ENCODE data around the gene ATP1B2. TPM values are rescaled to one million over a fixed set of nuclear protein-coding genes. Genes with fewer than 3 reads are reported as not detected.
A peak's percentile ranks its signal among the peaks of the same experiment; 100 is the strongest.
"Not testable (repeated sequence)": the region's sequence is repeated elsewhere in the genome, so short reads cannot be mapped to it uniquely, and the experiment has no call there.

ATP1B2 gene
- total RNA-seq, 2 experiments from 2014 or later = 0.12 to 0.26 TPM

DNA sequence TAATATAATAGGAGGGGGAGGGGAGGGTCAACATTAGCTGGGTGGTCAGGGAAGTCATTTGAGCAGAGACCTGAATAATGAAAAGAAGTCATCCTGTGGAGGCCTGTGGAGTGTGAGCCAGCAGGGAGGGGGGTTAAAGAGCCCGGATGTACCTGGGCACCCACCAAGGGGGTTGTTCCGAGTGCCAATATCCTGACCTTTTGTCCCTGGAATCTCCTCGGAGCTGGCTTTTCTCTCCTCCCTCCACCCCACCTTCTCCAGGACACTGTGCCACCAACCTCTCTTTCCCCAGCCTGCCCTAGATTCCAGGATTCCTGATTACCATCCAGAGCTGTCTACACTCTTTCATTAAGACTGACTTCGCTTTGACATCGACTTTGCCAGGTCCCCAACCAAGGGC lies 14.6 kb upstream of the ATP1B2 start:
- Mint-ChIP-seq H3K4me1 (ENCODE audit: low read depth) (no peaks in the 10 kb centered on the region), H3K4me3 (no peak overlapping the region), H3K27me3 (no peaks in the 10 kb centered on the region), H3K36me3 (no peaks in the 10 kb centered on the region), H3K9me3 (no peaks in the 10 kb centered on the region), H3K27ac (no peak overlapping the region)
- ChIA-PET POLR2A (no interaction called here), CTCF (no interaction called here)
- intact Hi-C loops (cut with micrococcal nuclease) = no loop called here
- no peak for DNase-seq

GRCh38 chr17:7640783-7641182 lies 9.9 kb upstream of the ATP1B2 start:
- POLR2A ChIA-PET = no interaction called here
- no peaks in the 10 kb centered on the region for H3K27me3 Mint-ChIP-seq
- no peak overlapping the region for H3K27ac Mint-ChIP-seq
- no peak overlapping the region for H3K4me3 Mint-ChIP-seq
- CTCF ChIA-PET = interaction anchor here (1.1 kb wide), 1 partner anchor 11 kb away, joined by 3 read pairs; the partner anchor contains the start of gene SHBG
- H3K4me1 Mint-ChIP-seq (ENCODE audit: low read depth) = peaks cover 8% of the 10 kb centered on the region
- H3K36me3 Mint-ChIP-seq = no peaks in the 10 kb centered on the region
- no peaks in the 10 kb centered on the region for H3K9me3 Mint-ChIP-seq
- intact Hi-C loops (cut with micrococcal nuclease) = no loop called here
- DNase-seq = no peak

DNA sequence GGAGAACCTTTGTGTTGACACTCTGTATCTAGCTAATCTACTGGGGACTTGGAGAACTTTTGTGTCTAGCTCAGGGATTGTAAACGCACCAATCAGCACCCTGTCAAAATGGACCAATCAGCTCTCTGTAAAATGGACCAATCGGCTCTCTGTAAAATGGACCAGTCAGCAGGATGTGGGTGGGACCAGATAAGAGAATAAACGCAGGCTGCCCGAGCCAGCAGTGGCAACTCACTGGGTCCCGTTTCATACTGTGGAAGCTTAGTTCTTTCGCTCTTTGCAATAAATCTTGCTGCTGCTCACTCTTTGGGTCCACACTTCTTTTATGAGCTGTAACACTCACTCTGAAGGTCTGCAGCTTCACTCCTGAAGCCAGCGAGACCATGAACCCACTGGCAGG lies 9.1 kb upstream of the ATP1B2 start:
- H3K9me3 Mint-ChIP-seq; H3K36me3 Mint-ChIP-seq; POLR2A ChIA-PET; H3K4me1 Mint-ChIP-seq (ENCODE audit: low read depth); H3K27me3 Mint-ChIP-seq; intact Hi-C loops (cut with micrococcal nuclease); H3K27ac Mint-ChIP-seq: not testable (repeated sequence)
- DNase-seq = peak; percentile 41
- CTCF ChIA-PET = interaction anchor here (1.1 to 1.2 kb wide), 2 partner anchors 12 to 14 kb away, joined by 3 to 4 read pairs; partner anchors contain the start of genes SAT2 and SHBG
- H3K4me3 Mint-ChIP-seq = peak overlapping the region; percentile 62

DNA sequence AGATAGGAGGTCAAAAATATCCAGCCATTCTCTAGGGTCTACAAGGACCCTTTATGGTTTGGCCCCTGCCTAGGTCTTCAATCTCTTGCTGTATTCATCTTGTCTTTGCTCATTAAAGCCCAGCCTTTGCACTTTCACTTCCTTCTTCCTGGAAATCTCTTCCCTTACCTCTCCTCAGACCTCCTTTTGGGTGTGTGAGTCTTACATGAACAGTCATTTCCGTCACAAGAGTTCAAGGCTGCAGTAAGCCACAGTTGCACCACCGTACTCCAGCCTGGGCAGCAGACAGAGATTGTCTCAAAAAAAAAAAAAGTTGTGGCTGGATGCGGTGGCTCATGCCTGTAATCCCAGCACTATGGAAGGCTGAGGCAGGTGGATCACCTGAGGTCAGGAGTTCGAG lies 6.0 kb upstream of the ATP1B2 start:
- peaks cover 9% of the 10 kb centered on the region for H3K4me1 Mint-ChIP-seq (ENCODE audit: low read depth)
- no peaks in the 10 kb centered on the region for H3K9me3 Mint-ChIP-seq
- POLR2A ChIA-PET = no interaction called here
- CTCF ChIA-PET = no interaction called here
- H3K36me3 Mint-ChIP-seq = no peaks in the 10 kb centered on the region
- intact Hi-C loops (cut with micrococcal nuclease) = no loop called here
- H3K27me3 Mint-ChIP-seq = peaks cover 8% of the 10 kb centered on the region
- DNase-seq = peak; percentile 19
- H3K4me3 Mint-ChIP-seq = no peak overlapping the region
- no peak overlapping the region for H3K27ac Mint-ChIP-seq

DNA sequence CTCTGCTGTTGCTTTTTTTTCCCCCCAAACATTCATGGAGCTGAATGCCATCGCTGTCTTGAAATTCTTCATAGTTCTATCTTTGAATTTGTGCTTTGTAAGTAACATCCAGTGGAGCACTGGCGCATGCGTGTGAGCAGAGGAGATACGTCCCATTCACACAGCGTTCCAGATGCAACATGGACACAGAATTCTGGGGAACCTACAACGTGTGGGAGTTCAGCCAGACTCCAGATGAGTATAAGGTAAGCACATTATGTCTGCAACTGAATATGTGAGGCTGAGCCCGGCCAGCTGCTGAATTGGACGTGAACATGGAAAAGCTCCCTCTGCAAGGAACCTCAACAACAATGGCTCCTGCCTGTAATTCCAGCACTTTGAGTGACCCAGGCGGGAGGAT lies 4.3 kb upstream of the ATP1B2 start:
- no peaks in the 10 kb centered on the region for H3K9me3 Mint-ChIP-seq
- no peak overlapping the region for H3K27ac Mint-ChIP-seq
- no peak overlapping the region for H3K4me3 Mint-ChIP-seq
- H3K27me3 Mint-ChIP-seq = peaks cover 21% of the 10 kb centered on the region
- DNase-seq = no peak
- POLR2A ChIA-PET = no interaction called here
- CTCF ChIA-PET = interaction anchor here (0.6 to 1.2 kb wide), 2 partner anchors 31 to 41 kb away, joined by 3 to 5 read pairs; partner anchors contain the start of gene TP53
- peaks cover 22% of the 10 kb centered on the region for H3K4me1 Mint-ChIP-seq (ENCODE audit: low read depth)
- intact Hi-C loops (cut with micrococcal nuclease) = no loop called here
- no peaks in the 10 kb centered on the region for H3K36me3 Mint-ChIP-seq

DNA sequence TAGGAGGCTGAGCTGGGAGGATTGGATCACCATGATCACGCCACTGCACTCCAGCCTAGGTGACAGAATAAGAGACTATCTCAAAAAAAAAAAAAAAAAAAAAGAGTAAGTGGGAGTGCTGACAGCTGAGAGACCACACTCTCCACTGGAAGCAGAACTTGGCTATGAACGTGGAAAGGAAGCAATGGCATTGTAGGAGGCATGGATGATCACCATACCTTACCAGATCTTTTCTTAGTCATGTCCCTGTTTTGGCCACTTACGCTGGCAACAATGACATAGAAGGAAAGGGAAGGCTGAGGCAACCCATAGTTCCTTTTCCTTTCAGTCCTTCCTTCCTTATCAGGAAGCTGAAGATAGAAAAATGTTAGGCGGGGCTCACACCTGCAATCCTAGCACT lies 3.7 kb upstream of the ATP1B2 start:
- intact Hi-C loops (cut with micrococcal nuclease) = no loop called here

DNA sequence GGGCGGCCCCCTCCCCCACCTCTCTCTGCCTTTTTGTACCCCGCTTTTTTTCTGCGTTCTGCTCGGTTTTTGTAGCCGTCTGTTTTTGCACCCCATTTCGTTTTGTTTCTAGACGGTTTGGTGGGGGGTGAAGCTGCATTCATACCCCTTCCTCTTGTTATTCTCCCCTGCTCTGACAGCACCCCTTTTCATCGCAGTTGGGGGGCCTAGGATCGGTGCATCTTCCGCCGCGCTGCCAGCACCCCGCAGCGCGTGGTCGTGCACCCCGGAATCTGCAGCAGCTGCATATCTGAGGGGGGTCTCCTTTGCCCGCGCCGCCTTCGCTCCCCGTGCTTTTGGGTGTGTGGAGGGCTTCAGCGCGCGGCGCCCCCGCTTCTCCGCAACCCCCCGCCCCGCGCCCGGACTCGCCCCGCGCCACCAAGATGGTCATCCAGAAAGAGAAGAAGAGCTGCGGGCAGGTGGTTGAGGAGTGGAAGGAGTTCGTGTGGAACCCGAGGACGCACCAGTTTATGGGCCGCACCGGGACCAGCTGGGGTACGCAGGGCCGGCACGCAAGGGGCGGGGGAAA lies 455 bp downstream of the ATP1B2 start:
- intact Hi-C loops (cut with micrococcal nuclease) = no loop called here
- no peak for DNase-seq
- peak overlapping the region; percentile 56 for H3K4me3 Mint-ChIP-seq
- POLR2A ChIA-PET = interaction anchor here (1.1 to 2.5 kb wide), 2 partner anchors 24 to 36 kb away, joined by 4 to 14 read pairs; partner anchors contain the start of genes SAT2, TP53 and WRAP53
- H3K4me1 Mint-ChIP-seq (ENCODE audit: low read depth) = peaks cover 14% of the 10 kb centered on the region
- no peak overlapping the region for H3K27ac Mint-ChIP-seq
- H3K36me3 Mint-ChIP-seq = no peaks in the 10 kb centered on the region
- H3K9me3 Mint-ChIP-seq = no peaks in the 10 kb centered on the region
- CTCF ChIA-PET = interaction anchor here (1.0 to 1.8 kb wide), 4 partner anchors 8 to 93 kb away, joined by 3 to 9 read pairs (median 4); partner anchors contain the start of genes MPDU1 and TP53
- H3K27me3 Mint-ChIP-seq = peaks cover 37% of the 10 kb centered on the region

More for the DNA sequence above, 3.7 kb upstream of the ATP1B2 start:
- H3K36me3 Mint-ChIP-seq = no peaks in the 10 kb centered on the region
- peaks cover 23% of the 10 kb centered on the region for H3K27me3 Mint-ChIP-seq
- no peak overlapping the region for H3K4me3 Mint-ChIP-seq
- DNase-seq = no peak
- ChIA-PET POLR2A (no interaction called here), CTCF (interaction anchor here (1.2 kb wide), 1 partner anchor 40 kb away, joined by 5 read pairs; the partner anchor contains the start of gene TP53)
- H3K4me1 Mint-ChIP-seq (ENCODE audit: low read depth) = peaks cover 22% of the 10 kb centered on the region
- H3K9me3 Mint-ChIP-seq = no peaks in the 10 kb centered on the region
- no peak overlapping the region for H3K27ac Mint-ChIP-seq

DNA sequence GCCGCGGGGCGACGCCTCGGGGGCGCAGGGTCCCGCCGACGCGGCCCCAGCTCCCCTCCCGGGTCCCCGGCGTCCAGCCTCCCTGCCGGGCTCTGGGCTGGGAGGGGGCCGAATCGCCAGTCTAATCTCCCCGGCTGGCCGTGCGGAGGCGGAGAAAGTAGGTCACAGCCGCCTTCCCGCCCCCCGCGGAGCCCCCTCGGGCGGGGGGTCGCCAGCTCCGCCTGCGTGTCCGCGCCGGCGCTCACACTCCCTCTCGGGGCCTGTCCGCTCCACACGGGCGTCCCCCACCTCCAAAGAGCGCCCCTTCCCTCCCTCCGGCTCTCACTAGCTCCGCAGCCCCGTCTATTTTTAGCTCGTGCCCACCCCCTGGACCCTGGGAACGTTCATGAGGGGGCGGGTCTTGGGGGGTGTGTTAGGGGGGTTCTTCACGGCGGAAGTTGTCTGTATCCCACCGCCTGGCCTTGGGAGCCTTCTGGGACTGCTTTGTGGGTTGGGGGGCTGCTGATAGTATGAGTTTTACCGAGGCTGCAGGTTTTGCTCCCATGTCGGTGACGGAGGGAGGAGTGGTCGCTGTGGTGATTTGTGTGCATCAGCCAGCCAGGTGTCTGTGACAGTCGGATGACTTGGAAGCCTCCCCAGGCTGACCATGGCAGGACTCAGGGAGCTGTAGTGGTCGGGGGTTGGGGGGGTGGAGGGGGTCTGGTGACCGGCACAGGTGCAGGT lies 1.1 kb downstream of the ATP1B2 start:
- intact Hi-C loops (cut with micrococcal nuclease) = no loop called here
- CTCF ChIA-PET = interaction anchor here (1.4 to 1.8 kb wide), 2 partner anchors 36 to 68 kb away, joined by 3 to 9 read pairs; partner anchors contain the start of genes MPDU1 and TP53
- Mint-ChIP-seq H3K27ac (no peak overlapping the region), H3K27me3 (peaks cover 37% of the 10 kb centered on the region), H3K4me1 (ENCODE audit: low read depth) (peaks cover 14% of the 10 kb centered on the region), H3K9me3 (no peaks in the 10 kb centered on the region), H3K4me3 (no peak overlapping the region), H3K36me3 (no peaks in the 10 kb centered on the region)
- no peak for DNase-seq
- POLR2A ChIA-PET = interaction anchor here (2.5 kb wide), 1 partner anchor 35 kb away, joined by 14 read pairs; the partner anchor contains the start of genes TP53 and WRAP53

DNA sequence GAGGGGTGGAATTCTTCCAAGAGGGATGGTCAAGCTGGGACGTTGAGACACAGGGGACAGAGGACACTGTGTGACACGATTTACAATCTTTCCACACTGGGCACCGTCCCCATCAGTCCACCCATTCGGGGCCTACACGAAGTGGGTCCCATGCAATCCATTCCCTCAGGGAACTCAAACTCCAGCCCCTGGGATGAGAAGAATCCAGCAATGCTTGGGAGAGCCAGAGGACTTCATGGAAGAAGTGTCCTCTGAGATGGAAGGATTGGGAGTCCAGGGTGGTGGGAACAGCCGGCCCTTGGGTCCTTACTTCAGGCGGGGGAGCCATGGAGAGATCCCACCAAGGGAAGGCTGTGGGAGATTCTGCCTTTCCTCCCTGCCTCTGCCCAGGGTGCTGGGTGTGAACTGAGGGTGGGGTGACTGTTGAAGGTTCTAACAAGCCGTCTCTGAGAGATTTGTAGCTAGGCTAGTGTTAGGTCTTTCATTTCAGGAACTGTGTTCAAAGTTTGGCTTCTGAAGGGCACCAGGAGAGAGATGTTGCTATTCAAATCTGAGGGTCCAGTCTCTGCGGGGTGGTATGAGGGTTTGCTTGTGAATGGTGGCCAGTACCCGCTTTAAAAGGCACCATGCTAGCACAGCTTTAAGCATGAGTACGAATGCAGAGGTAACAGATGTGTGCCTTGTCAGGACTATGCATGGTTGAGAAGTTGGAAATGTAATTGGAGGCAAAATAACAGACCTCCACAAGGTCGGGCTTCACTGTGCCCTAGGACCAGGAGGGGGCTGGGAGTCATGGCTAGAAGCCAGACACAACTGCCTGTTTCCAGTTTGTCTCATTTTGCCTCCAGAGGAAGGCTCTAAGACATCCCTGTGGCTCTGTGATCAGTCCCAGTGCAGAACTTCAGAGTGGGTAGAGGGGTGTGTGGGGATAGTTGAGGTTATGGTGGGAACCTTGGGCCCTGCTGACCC lies 1.9 kb downstream of the ATP1B2 start:
- CTCF ChIA-PET = no interaction called here
- POLR2A ChIA-PET = interaction anchor here (2.5 kb wide), 1 partner anchor 35 kb away, joined by 14 read pairs; the partner anchor contains the start of genes TP53 and WRAP53
- peaks cover 37% of the 10 kb centered on the region for H3K27me3 Mint-ChIP-seq
- no peak for DNase-seq
- no peak overlapping the region for H3K4me3 Mint-ChIP-seq
- intact Hi-C loops (cut with micrococcal nuclease) = no loop called here
- H3K27ac Mint-ChIP-seq = no peak overlapping the region
- no peaks in the 10 kb centered on the region for H3K9me3 Mint-ChIP-seq
- H3K4me1 Mint-ChIP-seq (ENCODE audit: low read depth) = peaks cover 14% of the 10 kb centered on the region
- no peaks in the 10 kb centered on the region for H3K36me3 Mint-ChIP-seq

- CTCF ChIA-PET = no interaction called here
- POLR2A ChIA-PET = no interaction called here
- H3K4me1 Mint-ChIP-seq (ENCODE audit: low read depth) = peaks cover 11% of the 10 kb centered on the region
- no peak overlapping the region for H3K4me3 Mint-ChIP-seq
- intact Hi-C loops (cut with micrococcal nuclease) = no loop called here
- no peak overlapping the region for H3K27ac Mint-ChIP-seq
- no peaks in the 10 kb centered on the region for H3K9me3 Mint-ChIP-seq
- DNase-seq = no peak
- peaks cover 27% of the 10 kb centered on the region for H3K27me3 Mint-ChIP-seq
- H3K36me3 Mint-ChIP-seq = no peaks in the 10 kb centered on the region
Observed at GRCh38 chr17:7654832-7655540, 4.3 kb downstream of the ATP1B2 start.

- Mint-ChIP-seq H3K27ac (no peak overlapping the region), H3K4me3 (no peak overlapping the region), H3K4me1 (ENCODE audit: low read depth) (peaks cover 6% of the 10 kb centered on the region), H3K36me3 (no peaks in the 10 kb centered on the region), H3K27me3 (peaks cover 22% of the 10 kb centered on the region), H3K9me3 (no peaks in the 10 kb centered on the region)
- intact Hi-C loops (cut with micrococcal nuclease) = no loop called here
- CTCF ChIA-PET = no interaction called here
- POLR2A ChIA-PET = no interaction called here
- DNase-seq = no peak
Observed at GRCh38 chr17:7655541-7655840, 4.8 kb downstream of the ATP1B2 start.

Measured in activated CD4-positive, alpha-beta memory T cell treated with anti-CD3 and anti-CD28 coated beads for 36 hours (primary cell).